Middle frontal gyrus (tissue), 1 donor: ENCODE data around the gene PDLIM1.

ENCODE experiments used
- DNase-seq: peaks from one replicate; pipeline ENCODE4 v3.0.0-alpha.2; 2015; ENCODE audit warnings: low spot score; ENCODE audit errors: extremely low spot score

Gene PDLIM1

GRCh38 chr10:95290461-95291364 lies at the start of gene PDLIM1:
PDLIM1 (minus strand) TSS chr10:95291003; CDS start chr10:95290915, 88 bp downstream.
- DNase-seq: no peak

GRCh38 chr10:95339863-95340262 lies 49.1 kb upstream of the PDLIM1 start:
- DNase-seq: no peak

- DNase-seq: no peak
These were observed 46.8 kb upstream of the PDLIM1 start for GRCh38 chr10:95337423-95338160.

- DNase-seq: no peak
These were observed 45.9 kb upstream of the PDLIM1 start for GRCh38 chr10:95336702-95337101.

- DNase-seq: no peak
These were observed 45.3 kb upstream of the PDLIM1 start for GRCh38 chr10:95335933-95336699.

GRCh38 chr10:95334805-95335144 lies 44.0 kb upstream of the PDLIM1 start:
- no peak for DNase-seq

GRCh38 chr10:95333997-95334804 lies 43.4 kb upstream of the PDLIM1 start:
- no peak for DNase-seq

- DNase-seq: no peak
These were observed 42.0 kb upstream of the PDLIM1 start for GRCh38 chr10:95332666-95333249.

- no peak for DNase-seq
These were observed 40.9 kb upstream of the PDLIM1 start for GRCh38 chr10:95331596-95332130.

- no peak for DNase-seq
These were observed 40.2 kb upstream of the PDLIM1 start for GRCh38 chr10:95330966-95331453.

- DNase-seq: no peak
These were observed 38.5 kb upstream of the PDLIM1 start for GRCh38 chr10:95329296-95329695.

- no peak for DNase-seq
These were observed 37.2 kb upstream of the PDLIM1 start for GRCh38 chr10:95328013-95328412.

- DNase-seq: no peak
These were observed 36.6 kb upstream of the PDLIM1 start for GRCh38 chr10:95327367-95327766.

GRCh38 chr10:95326396-95326795 lies 35.6 kb upstream of the PDLIM1 start:
- DNase-seq: no peak

- no peak for DNase-seq
These were observed 35.1 kb upstream of the PDLIM1 start for GRCh38 chr10:95325863-95326262.

GRCh38 chr10:95324436-95325268 lies 33.8 kb upstream of the PDLIM1 start:
- no peak for DNase-seq

- no peak for DNase-seq
These were observed 30.9 kb upstream of the PDLIM1 start for GRCh38 chr10:95321554-95322301.

GRCh38 chr10:95319239-95319638 lies 28.4 kb upstream of the PDLIM1 start:
- no peak for DNase-seq

GRCh38 chr10:95315509-95315908 lies 24.7 kb upstream of the PDLIM1 start:
- DNase-seq: no peak
